ENCODE measurements around the gene SDC4. TPM values are rescaled to one million over a fixed set of nuclear protein-coding genes. Genes with fewer than 3 reads are reported as not detected.

Gene SDC4
- total and polyA plus RNA-seq, 2 donors, result 7.4 to 18.9 TPM

GRCh38 chr20:45289942-45290676 lies 58.1 kb downstream of the SDC4 start:
- peaks cover 0 to 7% of the 10 kb centered on the region in 2 donors for H3K4me1 ChIP-seq (ENCODE audit: control insufficient read depth in 2 of 2, insufficient read depth in 2 of 2, low read length in 2 of 2)
- H3K4me3 ChIP-seq (ENCODE audit: low read length in 2 of 2), result no peak overlapping the region

GRCh38 chr20:45288860-45289259 lies 59.4 kb downstream of the SDC4 start:
- H3K36me3 ChIP-seq (ENCODE audit: control insufficient read depth in 2 of 2, insufficient read depth in 2 of 2, low read length in 1 of 2), result no peaks in the 10 kb centered on the region
- WGBS, result 94% methylated on average over 5 of the region's 5 CpGs
- no peak overlapping the region for H3K27ac ChIP-seq (ENCODE audit: low read depth in 1 of 2, low read length in 1 of 2)
- no peak overlapping the region for H3K4me3 ChIP-seq (ENCODE audit: low read length in 2 of 2)
- no peak for DNase-seq (ENCODE audit: low read depth in 6 of 9, low spot score in 9 of 9)
- no peaks in the 10 kb centered on the region for H3K9me3 ChIP-seq (ENCODE audit: control insufficient read depth in 2 of 2, insufficient read depth in 1 of 2, low read length in 1 of 2)
- H3K4me1 ChIP-seq (ENCODE audit: control insufficient read depth in 2 of 2, insufficient read depth in 2 of 2, low read length in 2 of 2), result peaks cover 0 to 7% of the 10 kb centered on the region in 2 donors
- peaks cover 18 to 42% of the 10 kb centered on the region in 2 donors for H3K27me3 ChIP-seq (ENCODE audit: control insufficient read depth in 2 of 2, insufficient read depth in 1 of 2, low read length in 1 of 2)

More at GRCh38 chr20:45289942-45290676, 58.1 kb downstream of the SDC4 start:
- 89% methylated on average over 13 of the region's 13 CpGs for WGBS
- H3K27me3 ChIP-seq (ENCODE audit: control insufficient read depth in 2 of 2, insufficient read depth in 1 of 2, low read length in 1 of 2), result peaks cover 20 to 50% of the 10 kb centered on the region in 2 donors
- H3K9me3 ChIP-seq (ENCODE audit: control insufficient read depth in 2 of 2, insufficient read depth in 1 of 2, low read length in 1 of 2), result no peaks in the 10 kb centered on the region
- H3K27ac ChIP-seq (ENCODE audit: low read depth in 1 of 2, low read length in 1 of 2), result no peak overlapping the region
- H3K36me3 ChIP-seq (ENCODE audit: control insufficient read depth in 2 of 2, insufficient read depth in 2 of 2, low read length in 1 of 2), result no peaks in the 10 kb centered on the region
- no peak for DNase-seq (ENCODE audit: low read depth in 6 of 9, low spot score in 9 of 9)

- H3K9me3 ChIP-seq (ENCODE audit: control insufficient read depth in 2 of 2, insufficient read depth in 1 of 2, low read length in 1 of 2), result no peaks in the 10 kb centered on the region
- H3K36me3 ChIP-seq (ENCODE audit: control insufficient read depth in 2 of 2, insufficient read depth in 2 of 2, low read length in 1 of 2), result no peaks in the 10 kb centered on the region
Observed at GRCh38 chr20:45288376-45288775, 59.8 kb downstream of the SDC4 start.

GRCh38 chr20:45283551-45284057 lies 64.6 kb downstream of the SDC4 start:
- H3K9me3 ChIP-seq (ENCODE audit: control insufficient read depth in 2 of 2, insufficient read depth in 1 of 2, low read length in 1 of 2), result no peaks in the 10 kb centered on the region
- no peak for DNase-seq (ENCODE audit: low read depth in 6 of 9, low spot score in 9 of 9)
- peaks cover 0 to 8% of the 10 kb centered on the region in 2 donors for H3K27me3 ChIP-seq (ENCODE audit: control insufficient read depth in 2 of 2, insufficient read depth in 1 of 2, low read length in 1 of 2)
- WGBS, result 71% methylated on average over 4 of the region's 4 CpGs
- H3K36me3 ChIP-seq (ENCODE audit: control insufficient read depth in 2 of 2, insufficient read depth in 2 of 2, low read length in 1 of 2), result no peaks in the 10 kb centered on the region
- H3K4me1 ChIP-seq (ENCODE audit: control insufficient read depth in 2 of 2, insufficient read depth in 2 of 2, low read length in 2 of 2), result no peaks in the 10 kb centered on the region
- H3K4me3 ChIP-seq (ENCODE audit: low read length in 2 of 2), result no peak overlapping the region
- no peak overlapping the region for H3K27ac ChIP-seq (ENCODE audit: low read depth in 1 of 2, low read length in 1 of 2)

More at GRCh38 chr20:45288376-45288775, 59.8 kb downstream of the SDC4 start:
- H3K4me3 ChIP-seq (ENCODE audit: low read length in 2 of 2), result no peak overlapping the region
- WGBS, result 94% methylated on average over 4 of the region's 4 CpGs
- peaks cover 0 to 4% of the 10 kb centered on the region in 2 donors for H3K4me1 ChIP-seq (ENCODE audit: control insufficient read depth in 2 of 2, insufficient read depth in 2 of 2, low read length in 2 of 2)
- no peak for DNase-seq (ENCODE audit: low read depth in 6 of 9, low spot score in 9 of 9)
- no peak overlapping the region for H3K27ac ChIP-seq (ENCODE audit: low read depth in 1 of 2, low read length in 1 of 2)
- peaks cover 14 to 38% of the 10 kb centered on the region in 2 donors for H3K27me3 ChIP-seq (ENCODE audit: control insufficient read depth in 2 of 2, insufficient read depth in 1 of 2, low read length in 1 of 2)

- no peaks in the 10 kb centered on the region for H3K36me3 ChIP-seq (ENCODE audit: control insufficient read depth in 2 of 2, insufficient read depth in 2 of 2, low read length in 1 of 2)
- 87% methylated on average over 7 of the region's 7 CpGs for WGBS
- H3K27me3 ChIP-seq (ENCODE audit: control insufficient read depth in 2 of 2, insufficient read depth in 1 of 2, low read length in 1 of 2), result peaks cover 0 to 4% of the 10 kb centered on the region in 2 donors
- H3K4me1 ChIP-seq (ENCODE audit: control insufficient read depth in 2 of 2, insufficient read depth in 2 of 2, low read length in 2 of 2), result no peaks in the 10 kb centered on the region
- no peak for DNase-seq (ENCODE audit: low read depth in 6 of 9, low spot score in 9 of 9)
- H3K9me3 ChIP-seq (ENCODE audit: control insufficient read depth in 2 of 2, insufficient read depth in 1 of 2, low read length in 1 of 2), result no peaks in the 10 kb centered on the region
- H3K27ac ChIP-seq (ENCODE audit: low read depth in 1 of 2, low read length in 1 of 2), result no peak overlapping the region
- H3K4me3 ChIP-seq (ENCODE audit: low read length in 2 of 2), result no peak overlapping the region
Observed at GRCh38 chr20:45282700-45283550, 65.3 kb downstream of the SDC4 start.

- no peaks in the 10 kb centered on the region for H3K9me3 ChIP-seq (ENCODE audit: control insufficient read depth in 2 of 2, insufficient read depth in 1 of 2, low read length in 1 of 2)
- H3K27me3 ChIP-seq (ENCODE audit: control insufficient read depth in 2 of 2, insufficient read depth in 1 of 2, low read length in 1 of 2), result peaks cover 0 to 4% of the 10 kb centered on the region in 2 donors
- H3K27ac ChIP-seq (ENCODE audit: low read depth in 1 of 2, low read length in 1 of 2), result no peak overlapping the region
- no peaks in the 10 kb centered on the region for H3K4me1 ChIP-seq (ENCODE audit: control insufficient read depth in 2 of 2, insufficient read depth in 2 of 2, low read length in 2 of 2)
- no peak overlapping the region for H3K4me3 ChIP-seq (ENCODE audit: low read length in 2 of 2)
- DNase-seq (ENCODE audit: low read depth in 6 of 9, low spot score in 9 of 9), result no peak
- no peaks in the 10 kb centered on the region for H3K36me3 ChIP-seq (ENCODE audit: control insufficient read depth in 2 of 2, insufficient read depth in 2 of 2, low read length in 1 of 2)
- WGBS, result 97% methylated on average over 1 of the region's 1 CpG
Observed at GRCh38 chr20:45279992-45280391, 68.2 kb downstream of the SDC4 start.

- H3K4me3 ChIP-seq (ENCODE audit: low read length in 2 of 2), result no peak overlapping the region
- no peaks in the 10 kb centered on the region for H3K9me3 ChIP-seq (ENCODE audit: control insufficient read depth in 2 of 2, insufficient read depth in 1 of 2, low read length in 1 of 2)
- H3K36me3 ChIP-seq (ENCODE audit: control insufficient read depth in 2 of 2, insufficient read depth in 2 of 2, low read length in 1 of 2), result no peaks in the 10 kb centered on the region
- no peak overlapping the region for H3K27ac ChIP-seq (ENCODE audit: low read depth in 1 of 2, low read length in 1 of 2)
- DNase-seq (ENCODE audit: low read depth in 6 of 9, low spot score in 9 of 9), result no peak
- 93% methylated on average over 3 of the region's 3 CpGs for WGBS
- no peaks in the 10 kb centered on the region for H3K4me1 ChIP-seq (ENCODE audit: control insufficient read depth in 2 of 2, insufficient read depth in 2 of 2, low read length in 2 of 2)
- H3K27me3 ChIP-seq (ENCODE audit: control insufficient read depth in 2 of 2, insufficient read depth in 1 of 2, low read length in 1 of 2), result no peaks in the 10 kb centered on the region
Observed at GRCh38 chr20:45275338-45275737, 72.9 kb downstream of the SDC4 start.

Data from thymus (tissue), 11 donors.